Measurements from ENCODE around the gene SUSD6. TPM values are rescaled to one million over a fixed set of nuclear protein-coding genes. Genes with fewer than 3 reads are reported as not detected.

SUSD6 gene
- total and polyA plus RNA-seq, 9 of the 15 experiments (the other 6 are each of a cell fraction or from before 2014, with no cell fraction given), result 2.9 to 20.7 (median 5.6) TPM

GRCh38 chr14:69701857-69702256 is 90.5 kb downstream of the SUSD6 start (continued):
- TF ChIP-seq CTCF (IDR thresholded peaks at IDR 0.05 in 2 of 3, conservative IDR thresholded peaks at IDR 0.05 in 1 of 3; ENCODE audit: insufficient read depth in 2 of 3, low read depth in 1 of 3, low read length in 3 of 3), result no peak
- no peak for TF ChIP-seq NKRF (IDR thresholded peaks at IDR 0.05; ENCODE audit: borderline replicate concordance)
- peak; percentile 79 for TF ChIP-seq PKNOX1 (IDR thresholded peaks at IDR 0.05)
- TF ChIP-seq ZNF512 (tag; IDR thresholded peaks at IDR 0.05), result no peak
- no peak for TF ChIP-seq NCOA2 (IDR thresholded peaks at IDR 0.05; ENCODE audit: partially characterized antibody in 2 of 2)
- no peak for TF ChIP-seq ZFP1 (CRISPR knock-in tag; IDR thresholded peaks at IDR 0.05)
- TF ChIP-seq KDM2B (CRISPR knock-in tag; IDR thresholded peaks at IDR 0.05), result no peak
- TF ChIP-seq TCF3 (CRISPR knock-in tag; IDR thresholded peaks at IDR 0.05), result peak; percentile 88
- no peak for TF ChIP-seq ZNF311 (CRISPR knock-in tag; IDR thresholded peaks at IDR 0.05)
- peak; percentile 20 to 56; a peak in 2 of 4 replicates for TF ChIP-seq MNT (conservative IDR thresholded peaks at IDR 0.05)
- TF ChIP-seq ZNF316 (IDR thresholded peaks at IDR 0.05), result peak; percentile 42
- no peak for TF ChIP-seq FOXP1 (CRISPR knock-in tag; IDR thresholded peaks at IDR 0.05)
- TF ChIP-seq ADNP (tag; IDR thresholded peaks at IDR 0.05), result no peak
- TF ChIP-seq ZNF561 (CRISPR knock-in tag; conservative IDR thresholded peaks at IDR 0.05), result no peak
- no peak for TF ChIP-seq MCM5 (IDR thresholded peaks at IDR 0.05; ENCODE audit: low read depth)
- TF ChIP-seq ETV6 (IDR thresholded peaks at IDR 0.05; ENCODE audit: borderline replicate concordance in 1 of 2, low read depth in 2 of 2, low read length in 1 of 2), result no peak
- TF ChIP-seq ETV6 (CRISPR knock-in tag; IDR thresholded peaks at IDR 0.05; ENCODE audit: borderline replicate concordance), result no peak
